Type B pancreatic cell (in vitro differentiated cells): Measurements from ENCODE around the gene UNC5CL. TPM values are rescaled to one million over a fixed set of nuclear protein-coding genes. Genes with fewer than 3 reads are reported as not detected.

Experiments used
- DNase-seq: peaks from one replicate; pipeline ENCODE4 v3.0.0; 2021; ENCODE audit warnings: mixed read lengths; ENCODE audit not compliant: unreplicated experiment; ENCODE audit errors: extremely low spot score
- H3K27ac Mint-ChIP-seq: 2 replicates; pipeline ENCODE4 v1.8.0; 2021; ENCODE audit warnings: mild to moderate bottlenecking, mixed read lengths
- H3K27me3 Mint-ChIP-seq: 2 replicates; pipeline ENCODE4 v1.8.0; 2021; ENCODE audit warnings: mixed read lengths
- H3K36me3 Mint-ChIP-seq: 2 replicates; pipeline ENCODE4 v1.8.0; 2021; ENCODE audit warnings: mixed read lengths
- H3K4me1 Mint-ChIP-seq: one replicate; pipeline ENCODE4 v1.8.0; 2021; ENCODE audit warnings: mixed read lengths; ENCODE audit not compliant: unreplicated experiment
- H3K4me3 Mint-ChIP-seq: 2 replicates; pipeline ENCODE4 v1.8.0; 2021; ENCODE audit warnings: mild to moderate bottlenecking, mixed read lengths
- H3K9me3 Mint-ChIP-seq: 2 replicates; pipeline ENCODE4 v1.8.0; 2021; ENCODE audit warnings: mixed read lengths
- CTCF ChIP-seq: fragments of 200-600 bp; sonication (generic); conservative IDR thresholded peaks from 2 replicates; pipeline ENCODE4 v1.5.0; 2021; ENCODE audit warnings: antibody characterized with exemption, mild to moderate bottlenecking
- total RNA-seq: library from RNA; stranded (reverse); gene quantifications from 2 replicates; pipeline ENCODE4 v1.2.1, GENCODE V29; 2021; ENCODE audit warnings: low replicate concordance

UNC5CL gene
- total RNA-seq, 1 donor from 2014 or later = 5.1 TPM

DNA sequence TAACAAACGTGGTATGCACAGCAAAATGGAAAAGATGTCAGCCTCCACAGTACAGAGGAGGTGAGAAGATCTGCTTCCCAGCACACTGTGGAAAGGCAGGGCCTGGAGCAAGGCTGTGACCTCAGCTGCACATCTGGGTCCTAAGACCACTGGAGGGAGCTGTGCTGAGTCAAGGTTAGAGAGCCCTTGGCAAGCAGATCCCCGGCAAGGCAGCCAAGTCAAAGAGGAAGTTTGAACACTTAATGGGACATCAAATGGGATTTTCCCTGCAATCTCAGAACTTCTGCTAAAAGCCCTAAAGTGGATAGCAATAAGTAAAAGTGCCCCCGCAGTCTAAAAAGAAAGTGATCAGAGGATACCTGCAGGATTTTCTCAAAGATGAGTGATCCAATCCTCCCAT, 39.5 kb downstream of the UNC5CL start:
- no peaks in the 10 kb centered on the region for H3K27me3 Mint-ChIP-seq
- no peak for DNase-seq
- H3K4me1 Mint-ChIP-seq = peaks cover 39% of the 10 kb centered on the region
- peaks cover 4% of the 10 kb centered on the region for H3K36me3 Mint-ChIP-seq
- peaks cover 4% of the 10 kb centered on the region for H3K9me3 Mint-ChIP-seq
- H3K27ac Mint-ChIP-seq = peak overlapping the region; percentile 59
- no peak overlapping the region for H3K4me3 Mint-ChIP-seq
- TF ChIP-seq CTCF = peak; percentile 63

DNA sequence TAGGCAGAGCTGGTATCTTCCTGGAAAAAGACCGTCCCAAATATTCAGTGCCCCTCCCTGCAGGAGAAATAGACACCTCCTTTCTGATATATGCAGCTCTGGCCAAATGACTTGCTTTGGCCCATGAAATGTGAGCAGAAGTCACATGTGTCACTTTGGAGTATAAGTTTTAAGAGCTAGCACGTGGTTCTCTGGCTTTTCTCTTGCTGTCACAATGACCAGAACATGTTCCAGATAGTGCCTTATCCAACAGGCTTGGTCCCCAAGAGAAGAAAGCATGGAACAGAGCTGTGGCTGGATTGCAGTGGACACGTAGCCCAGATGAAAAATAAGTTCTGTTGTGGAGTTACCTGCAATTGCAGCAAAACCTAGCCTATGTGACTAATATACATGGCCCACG, 40.4 kb downstream of the UNC5CL start:
- no peak for TF ChIP-seq CTCF
- Mint-ChIP-seq H3K9me3 (peaks cover 4% of the 10 kb centered on the region), H3K36me3 (peaks cover 4% of the 10 kb centered on the region), H3K4me3 (no peak overlapping the region), H3K27ac (no peak overlapping the region), H3K4me1 (peaks cover 39% of the 10 kb centered on the region), H3K27me3 (no peaks in the 10 kb centered on the region)
- DNase-seq = no peak

DNA sequence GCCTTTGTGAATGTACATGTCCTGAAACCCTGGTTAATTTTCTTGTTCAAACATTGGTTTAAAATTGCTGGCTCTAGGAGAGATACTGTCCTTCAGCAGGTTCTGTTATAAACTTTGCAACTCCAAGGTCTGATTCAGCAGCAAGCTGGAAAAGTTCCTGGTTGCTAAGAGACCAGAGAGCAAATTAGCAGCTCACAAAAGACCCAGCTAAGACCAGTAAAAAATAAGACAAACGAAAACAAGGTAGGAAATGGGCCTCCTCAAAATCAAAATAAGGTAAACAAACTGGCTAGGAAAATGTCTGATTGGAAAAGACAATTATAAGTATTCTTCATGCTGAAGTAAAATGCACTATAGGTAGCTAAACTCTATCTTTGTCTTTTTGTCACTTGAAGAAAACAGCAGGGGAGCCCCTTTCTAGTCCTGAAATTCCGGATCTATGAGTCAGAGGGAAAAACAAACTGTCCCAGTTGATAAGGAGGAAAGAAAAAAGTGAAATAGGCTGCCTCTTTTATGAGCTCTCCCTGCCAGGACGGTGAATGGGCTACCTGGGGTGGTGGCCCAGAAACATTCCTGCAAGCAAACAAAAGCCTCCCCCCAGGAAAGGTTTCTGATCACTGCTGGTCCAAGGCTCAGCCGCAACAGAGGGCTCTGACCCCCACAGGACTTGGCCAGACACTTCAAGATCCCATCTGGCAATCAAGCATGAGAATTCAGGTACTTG, 41.6 kb downstream of the UNC5CL start:
- peaks cover 48% of the 10 kb centered on the region for H3K4me1 Mint-ChIP-seq
- peak overlapping the region; percentile 69 for H3K4me3 Mint-ChIP-seq

DNA sequence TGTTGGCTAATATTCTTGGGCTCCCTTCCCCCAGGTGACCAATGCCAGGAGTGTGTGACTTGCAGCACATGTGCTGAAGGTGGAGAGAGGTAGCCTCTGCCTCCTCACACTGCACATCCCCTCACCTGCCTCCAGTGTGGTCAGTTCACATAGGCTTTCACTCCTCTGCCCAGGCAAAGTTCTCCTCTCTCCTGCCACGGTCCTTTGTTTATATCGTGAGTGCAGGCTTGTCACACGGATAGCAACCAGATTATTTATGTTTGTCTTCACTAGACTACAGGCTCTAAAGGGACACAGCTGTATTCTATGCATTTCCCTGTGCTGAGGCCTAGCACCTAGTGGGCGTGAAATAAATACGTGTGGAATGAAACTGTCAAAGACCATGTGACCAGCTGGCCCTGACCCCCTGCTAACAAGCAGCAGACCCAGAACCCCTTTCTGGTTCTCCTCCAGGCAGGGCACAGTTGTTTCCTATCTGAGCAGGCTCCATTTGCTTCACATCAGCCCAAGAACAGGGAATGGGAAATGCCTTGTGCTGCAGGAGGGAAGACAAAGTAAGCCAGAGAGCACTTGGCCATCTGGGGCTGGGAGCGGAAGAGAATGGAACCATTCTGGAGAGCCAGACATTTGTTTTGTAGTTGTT, 42.3 kb downstream of the UNC5CL start:
- peaks cover 47% of the 10 kb centered on the region for H3K4me1 Mint-ChIP-seq
- no peak for DNase-seq
- no peaks in the 10 kb centered on the region for H3K27me3 Mint-ChIP-seq
- peak overlapping the region; percentile 91 for H3K27ac Mint-ChIP-seq
- TF ChIP-seq CTCF = no peak
- peak overlapping the region; percentile 69 for H3K4me3 Mint-ChIP-seq
- no peaks in the 10 kb centered on the region for H3K9me3 Mint-ChIP-seq
- H3K36me3 Mint-ChIP-seq = peaks cover 4% of the 10 kb centered on the region

More for the DNA sequence above, 41.6 kb downstream of the UNC5CL start:
- Mint-ChIP-seq H3K9me3 (no peaks in the 10 kb centered on the region), H3K27me3 (no peaks in the 10 kb centered on the region), H3K27ac (peak overlapping the region; percentile 91), H3K36me3 (peaks cover 4% of the 10 kb centered on the region)
- no peak for DNase-seq
- no peak for TF ChIP-seq CTCF

GRCh38 chr6:40992746-40993145, 46.3 kb downstream of the UNC5CL start:
- DNase-seq = no peak
- Mint-ChIP-seq H3K36me3 (peaks cover 4% of the 10 kb centered on the region), H3K27me3 (peaks cover 4% of the 10 kb centered on the region), H3K27ac (peak overlapping the region; percentile 2), H3K4me3 (no peak overlapping the region), H3K9me3 (no peaks in the 10 kb centered on the region), H3K4me1 (peaks cover 34% of the 10 kb centered on the region)
- no peak for TF ChIP-seq CTCF
